Heart left ventricle (tissue), 13 donors: Measurements from ENCODE around the gene ANKRD36B.
"Not testable (repeated sequence)": the region's sequence is repeated elsewhere in the genome, so short reads cannot be mapped to it uniquely, and the experiment has no call there.

Source experiments
- POLR2A ChIP-seq, 2 donors: fragments of 450-650 bp; IDR thresholded peaks; one replicate each; pipeline ENCODE4 v1.6.1; 2017; ENCODE audit warnings: antibody characterized with exemption in 2 of 2, mild to moderate bottlenecking in 2 of 2, moderate library complexity in 2 of 2
- TF ChIP-seq, protein P1 (sequence below), 12 donors: fragments of 200-600 bp; sonication (generic) in 4 of 12; IDR thresholded peaks; one replicate each; pipeline versions ENCODE4 v1.5.0 to v1.8.0; 2018 to 2022; ENCODE audit warnings: antibody characterized with exemption in 12 of 12, mild to moderate bottlenecking in 5 of 12
- donor health status: ischemic (EF 13 %, LVEDD 7.1; RV severe dilation, severe dysfunction).
- donor health status: DM: no; HTN: yes; CAD: no.
- donor health status: DM: no; HTN: no; CAD: no.
- donor health status: ischemic (EF 25% LVEDD 6.9; RV normal size, moderate dysfunction).
- donor health status: ischemic (EF 25% LVEDD 5.7; RV mildly dilated, moderate dysfunction).
- donor health status: ischemic (EF 35%, LVEDD 5.7; RV mildly dilated, moderate dysfunction).
- donor health status: nonischemic (EF 11% LVEDD 7.7; RV severe dilation, severe dysfunction).
- donor health status: DM: yes; HTN: yes; CAD: no.
- donor health status: PGD.
- donor health status: ischemic (EF 29% LVEDD 5.4; RV normal size, mild dysfunction).
- donor health status: nonischemic (EF 23%, LVEDD 6.1; RV moderate dilation, normal function).

DNA sequence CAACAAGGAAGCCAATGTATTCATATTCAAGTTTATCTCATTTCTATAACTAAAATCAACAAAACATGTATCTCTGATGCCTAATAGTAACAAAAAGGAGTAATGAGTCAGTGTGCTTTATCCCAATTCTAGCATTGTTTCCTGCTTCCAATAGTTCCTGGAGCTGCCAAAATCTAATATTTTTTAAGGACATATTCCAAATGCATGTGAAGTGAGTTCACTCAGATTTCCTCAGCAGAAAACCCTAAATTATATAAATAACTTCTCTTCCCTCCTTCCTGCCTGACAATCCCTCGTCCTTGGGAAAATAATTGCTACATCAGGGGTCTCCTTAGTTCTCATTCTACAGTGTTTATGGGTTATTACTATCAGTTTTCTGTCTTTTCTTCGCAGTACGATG, 37.3 kb downstream of the ANKRD36B start:
- TF ChIP-seq, protein P1, sequence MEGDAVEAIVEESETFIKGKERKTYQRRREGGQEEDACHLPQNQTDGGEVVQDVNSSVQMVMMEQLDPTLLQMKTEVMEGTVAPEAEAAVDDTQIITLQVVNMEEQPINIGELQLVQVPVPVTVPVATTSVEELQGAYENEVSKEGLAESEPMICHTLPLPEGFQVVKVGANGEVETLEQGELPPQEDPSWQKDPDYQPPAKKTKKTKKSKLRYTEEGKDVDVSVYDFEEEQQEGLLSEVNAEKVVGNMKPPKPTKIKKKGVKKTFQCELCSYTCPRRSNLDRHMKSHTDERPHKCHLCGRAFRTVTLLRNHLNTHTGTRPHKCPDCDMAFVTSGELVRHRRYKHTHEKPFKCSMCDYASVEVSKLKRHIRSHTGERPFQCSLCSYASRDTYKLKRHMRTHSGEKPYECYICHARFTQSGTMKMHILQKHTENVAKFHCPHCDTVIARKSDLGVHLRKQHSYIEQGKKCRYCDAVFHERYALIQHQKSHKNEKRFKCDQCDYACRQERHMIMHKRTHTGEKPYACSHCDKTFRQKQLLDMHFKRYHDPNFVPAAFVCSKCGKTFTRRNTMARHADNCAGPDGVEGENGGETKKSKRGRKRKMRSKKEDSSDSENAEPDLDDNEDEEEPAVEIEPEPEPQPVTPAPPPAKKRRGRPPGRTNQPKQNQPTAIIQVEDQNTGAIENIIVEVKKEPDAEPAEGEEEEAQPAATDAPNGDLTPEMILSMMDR (IDR thresholded peaks at IDR 0.05) = not testable (repeated sequence)
- not testable (repeated sequence) for TF ChIP-seq POLR2A (IDR thresholded peaks at IDR 0.05)
